Measurements from ENCODE around the gene CENPE.

GRCh38 chr4:103171006-103171405 lies 27.1 kb downstream of the CENPE start:
- TF ChIP-seq EZH2 (IDR thresholded peaks at IDR 0.05; ENCODE audit: low read depth, low read length, severe bottlenecking) (no peak), SIRT6 (IDR thresholded peaks at IDR 0.05; ENCODE audit: low read length) (no peak), CTCF (IDR thresholded peaks at IDR 0.05; ENCODE audit: control extremely low read depth in 1 of 3, insufficient read depth in 1 of 3, low read depth in 1 of 3, low read length in 3 of 3) (no peak), CHD2 (IDR thresholded peaks at IDR 0.05; ENCODE audit: low read length) (no peak), GTF2F1 (IDR thresholded peaks at IDR 0.05; ENCODE audit: borderline replicate concordance, low read depth, low read length) (no peak)

Data from H1 (cell line).